Measurements from ENCODE around the gene FPR2.

DNA sequence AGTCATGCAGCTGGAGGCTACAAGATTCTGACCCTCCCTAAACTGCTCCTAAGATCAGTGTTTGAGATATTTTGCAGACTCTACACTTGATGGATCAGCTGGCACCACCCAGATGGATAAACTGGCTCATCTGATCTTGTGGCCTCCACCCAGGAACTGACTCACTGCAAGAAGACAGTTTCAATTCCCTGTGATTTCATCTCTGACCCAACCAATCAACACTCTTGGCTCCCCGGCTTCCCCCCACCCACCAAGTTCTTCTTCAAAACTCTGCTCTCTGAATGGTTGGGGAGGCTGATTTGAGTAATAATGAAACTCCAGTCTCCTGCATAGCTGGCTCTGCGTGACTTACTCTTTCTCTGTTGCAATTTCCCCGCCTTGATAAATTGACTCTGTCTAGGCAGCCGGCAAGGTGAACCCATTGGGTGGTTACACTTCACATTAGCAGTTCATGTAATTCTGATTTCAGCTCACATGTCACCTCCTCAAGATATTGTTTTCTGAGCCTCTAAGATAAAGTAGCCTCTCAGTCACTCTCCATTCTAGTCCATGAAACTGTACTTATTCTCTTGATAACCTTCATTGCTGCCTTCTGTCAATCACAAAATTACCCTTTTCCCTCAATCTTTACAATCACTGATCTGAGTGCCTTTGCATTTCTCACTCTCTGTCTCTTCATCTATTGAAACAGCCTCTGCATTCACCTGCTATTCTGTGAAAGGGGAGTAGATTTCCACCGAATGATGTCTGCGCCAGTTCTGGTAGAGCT, 24.1 kb downstream of the FPR2 start:
- TF ChIP-seq, protein P1, sequence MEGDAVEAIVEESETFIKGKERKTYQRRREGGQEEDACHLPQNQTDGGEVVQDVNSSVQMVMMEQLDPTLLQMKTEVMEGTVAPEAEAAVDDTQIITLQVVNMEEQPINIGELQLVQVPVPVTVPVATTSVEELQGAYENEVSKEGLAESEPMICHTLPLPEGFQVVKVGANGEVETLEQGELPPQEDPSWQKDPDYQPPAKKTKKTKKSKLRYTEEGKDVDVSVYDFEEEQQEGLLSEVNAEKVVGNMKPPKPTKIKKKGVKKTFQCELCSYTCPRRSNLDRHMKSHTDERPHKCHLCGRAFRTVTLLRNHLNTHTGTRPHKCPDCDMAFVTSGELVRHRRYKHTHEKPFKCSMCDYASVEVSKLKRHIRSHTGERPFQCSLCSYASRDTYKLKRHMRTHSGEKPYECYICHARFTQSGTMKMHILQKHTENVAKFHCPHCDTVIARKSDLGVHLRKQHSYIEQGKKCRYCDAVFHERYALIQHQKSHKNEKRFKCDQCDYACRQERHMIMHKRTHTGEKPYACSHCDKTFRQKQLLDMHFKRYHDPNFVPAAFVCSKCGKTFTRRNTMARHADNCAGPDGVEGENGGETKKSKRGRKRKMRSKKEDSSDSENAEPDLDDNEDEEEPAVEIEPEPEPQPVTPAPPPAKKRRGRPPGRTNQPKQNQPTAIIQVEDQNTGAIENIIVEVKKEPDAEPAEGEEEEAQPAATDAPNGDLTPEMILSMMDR (IDR thresholded peaks at IDR 0.05; ENCODE audit: insufficient read depth, low read length), result no peak
- TF ChIP-seq, protein P2, sequence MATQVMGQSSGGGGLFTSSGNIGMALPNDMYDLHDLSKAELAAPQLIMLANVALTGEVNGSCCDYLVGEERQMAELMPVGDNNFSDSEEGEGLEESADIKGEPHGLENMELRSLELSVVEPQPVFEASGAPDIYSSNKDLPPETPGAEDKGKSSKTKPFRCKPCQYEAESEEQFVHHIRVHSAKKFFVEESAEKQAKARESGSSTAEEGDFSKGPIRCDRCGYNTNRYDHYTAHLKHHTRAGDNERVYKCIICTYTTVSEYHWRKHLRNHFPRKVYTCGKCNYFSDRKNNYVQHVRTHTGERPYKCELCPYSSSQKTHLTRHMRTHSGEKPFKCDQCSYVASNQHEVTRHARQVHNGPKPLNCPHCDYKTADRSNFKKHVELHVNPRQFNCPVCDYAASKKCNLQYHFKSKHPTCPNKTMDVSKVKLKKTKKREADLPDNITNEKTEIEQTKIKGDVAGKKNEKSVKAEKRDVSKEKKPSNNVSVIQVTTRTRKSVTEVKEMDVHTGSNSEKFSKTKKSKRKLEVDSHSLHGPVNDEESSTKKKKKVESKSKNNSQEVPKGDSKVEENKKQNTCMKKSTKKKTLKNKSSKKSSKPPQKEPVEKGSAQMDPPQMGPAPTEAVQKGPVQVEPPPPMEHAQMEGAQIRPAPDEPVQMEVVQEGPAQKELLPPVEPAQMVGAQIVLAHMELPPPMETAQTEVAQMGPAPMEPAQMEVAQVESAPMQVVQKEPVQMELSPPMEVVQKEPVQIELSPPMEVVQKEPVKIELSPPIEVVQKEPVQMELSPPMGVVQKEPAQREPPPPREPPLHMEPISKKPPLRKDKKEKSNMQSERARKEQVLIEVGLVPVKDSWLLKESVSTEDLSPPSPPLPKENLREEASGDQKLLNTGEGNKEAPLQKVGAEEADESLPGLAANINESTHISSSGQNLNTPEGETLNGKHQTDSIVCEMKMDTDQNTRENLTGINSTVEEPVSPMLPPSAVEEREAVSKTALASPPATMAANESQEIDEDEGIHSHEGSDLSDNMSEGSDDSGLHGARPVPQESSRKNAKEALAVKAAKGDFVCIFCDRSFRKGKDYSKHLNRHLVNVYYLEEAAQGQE (IDR thresholded peaks at IDR 0.05; ENCODE audit: insufficient replicate concordance, low read depth), result no peak
- no peak for TF ChIP-seq SPI1 (IDR thresholded peaks at IDR 0.05; ENCODE audit: borderline replicate concordance, low read depth)

Measured in HL-60 (cell line).